Activated CD8-positive, alpha-beta memory T cell treated with anti-CD3 and anti-CD28 coated beads for 4 hours (primary cell): Measurements from ENCODE around the gene MMAB.

Experiments used
- DNase-seq, 2 donors: peaks; one replicate each; pipeline ENCODE4 v3.0.0-alpha.2; 2020; ENCODE audit warnings: low read depth in 2 of 2

MMAB gene

DNA sequence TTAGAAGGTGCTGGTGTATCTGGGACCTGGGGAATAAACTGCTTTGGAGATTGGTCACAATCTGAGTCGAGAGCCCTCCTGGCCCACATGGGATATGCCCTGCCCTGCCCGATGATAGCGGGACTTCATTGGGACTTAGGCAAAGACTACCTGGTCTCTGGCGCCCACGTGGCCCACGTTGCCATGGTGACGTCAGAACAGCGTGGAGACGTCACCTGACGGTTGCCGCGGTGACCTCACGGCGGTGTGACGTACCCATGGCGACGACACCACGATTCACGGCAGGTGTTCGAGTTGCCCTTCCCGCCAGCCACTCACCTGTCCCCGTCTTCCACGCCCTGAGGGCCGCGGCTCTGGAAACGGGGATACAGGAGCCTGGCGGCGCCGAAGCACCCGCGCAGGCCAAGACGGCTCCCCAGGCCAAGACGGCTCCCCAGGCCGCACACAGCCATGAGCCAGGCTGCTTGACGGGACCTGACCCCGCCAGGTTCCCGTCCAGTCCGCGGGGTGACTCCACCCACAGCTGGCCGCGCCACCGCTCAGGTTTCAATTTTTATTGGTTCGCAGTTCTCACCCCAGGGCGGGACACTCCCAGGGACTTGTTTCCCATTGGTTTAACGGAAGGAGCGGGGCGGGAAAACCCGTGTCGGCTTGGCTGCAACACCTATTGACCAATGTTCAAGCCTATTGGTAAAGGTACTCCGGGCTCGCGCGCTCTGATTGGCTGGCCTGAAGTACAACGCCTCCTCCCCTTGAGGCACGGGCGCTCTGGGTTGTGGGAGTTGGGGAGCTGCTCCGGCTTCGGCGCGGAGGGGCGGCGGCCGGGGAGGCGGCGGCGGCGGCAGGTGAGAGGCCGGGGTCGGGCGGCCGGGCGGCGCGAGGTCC lies at the start of gene MMAB, which contains the start of gene MVK:
TSS of gene MMAB (minus strand) at position 476 of the 885 bp plus-strand sequence. CDS start at position 452, 24 bp downstream.
TSS of gene MVK (plus strand) at position 766 of the 885 bp plus-strand sequence. CDS start 1,029 bp downstream, outside the sequence.
- DNase-seq = peak; percentile 96 to 98

DNA sequence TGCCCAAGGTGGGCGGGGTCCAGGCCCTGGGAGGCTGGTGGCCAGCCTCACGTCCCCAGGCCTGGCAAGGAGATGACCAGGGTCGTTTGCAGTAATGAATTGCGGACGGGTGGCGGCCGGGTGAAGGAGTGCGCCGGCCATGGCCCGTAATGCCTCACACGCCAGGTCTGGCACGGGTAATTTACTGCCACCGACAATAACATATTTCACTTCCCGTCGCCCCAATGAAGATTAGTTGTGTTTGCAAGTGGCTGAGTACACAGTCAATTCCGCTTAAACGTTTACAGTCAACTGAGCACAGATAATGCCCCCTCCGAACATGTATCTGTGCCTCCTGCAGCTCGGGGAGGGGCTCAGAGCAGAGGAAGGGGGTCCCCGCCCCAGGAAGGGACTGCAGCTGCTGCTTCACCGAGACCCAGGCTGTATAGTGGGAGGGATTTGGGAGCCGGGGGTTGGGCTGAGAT lies 48.6 kb upstream of the MMAB start:
- no peak for DNase-seq

DNA sequence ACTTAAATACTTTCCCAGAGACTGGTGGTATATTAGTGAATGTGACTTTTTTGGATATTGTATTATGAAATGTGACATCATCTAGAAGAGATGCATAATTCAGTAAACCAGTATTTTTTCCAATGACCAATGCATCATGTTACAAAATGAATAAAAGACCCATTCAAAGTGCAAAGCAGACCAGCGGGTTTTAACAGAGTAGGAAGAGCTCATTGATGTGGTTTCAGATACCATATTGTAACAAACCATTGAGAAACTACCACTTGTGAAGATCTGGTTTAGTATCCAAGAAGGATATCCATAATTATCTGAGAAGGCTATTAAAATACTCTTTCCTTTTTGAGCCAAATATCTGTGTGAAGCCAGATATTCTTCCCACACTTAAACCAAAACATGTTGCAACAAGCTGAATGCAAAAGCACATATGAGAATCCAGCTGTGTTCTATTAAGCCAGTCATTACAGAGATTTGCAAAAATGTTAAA lies 47.9 kb upstream of the MMAB start:
- no peak for DNase-seq

DNA sequence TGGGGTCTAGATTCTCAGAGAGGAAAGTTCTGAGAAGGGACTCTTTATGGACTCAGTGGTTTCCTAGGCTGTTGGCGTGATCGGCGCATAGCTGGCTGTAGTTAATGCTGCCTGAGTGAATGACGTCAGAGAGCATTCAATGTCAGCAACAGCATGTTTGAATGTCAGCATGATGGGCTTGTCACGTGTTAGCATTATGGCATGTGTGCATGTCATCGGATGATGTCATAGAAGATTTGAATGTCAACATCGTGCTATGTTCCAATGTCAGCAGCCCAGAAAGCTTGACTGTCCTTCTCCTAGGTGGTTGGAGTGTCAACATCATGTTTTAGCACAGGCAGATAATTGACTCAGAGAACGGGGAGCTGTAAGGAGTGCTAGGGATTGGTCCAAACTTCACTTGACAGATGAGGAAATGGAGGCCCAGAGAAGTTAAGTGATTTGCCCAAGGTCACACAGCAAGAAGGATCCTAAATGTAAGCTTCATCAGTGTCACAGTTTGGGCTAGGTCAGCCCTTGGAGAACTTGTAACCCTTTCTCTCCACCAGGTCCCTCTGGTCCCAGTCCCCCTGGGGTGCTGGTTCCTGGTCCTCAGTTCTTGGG lies 45.8 kb upstream of the MMAB start:
- no peak for DNase-seq

DNA sequence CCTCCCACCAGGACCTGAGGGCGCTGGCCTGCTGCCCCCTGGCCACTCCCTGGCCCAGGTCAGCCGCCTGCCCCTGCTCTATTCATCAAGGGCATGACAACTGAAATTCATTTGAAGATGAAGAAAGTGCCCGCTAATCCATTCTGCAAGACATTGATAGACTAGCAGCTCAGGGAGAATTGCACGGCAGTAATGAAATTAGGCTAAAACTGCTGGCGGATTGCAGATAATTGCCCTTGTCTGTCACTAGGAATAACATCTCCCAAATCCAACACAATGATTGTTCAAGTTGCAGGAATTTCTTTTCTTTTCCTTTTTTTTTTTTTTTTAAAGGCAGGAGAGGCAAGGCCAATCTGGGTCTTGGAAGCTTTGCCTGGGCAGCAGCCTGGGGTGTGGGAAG lies 44.8 kb upstream of the MMAB start:
- no peak for DNase-seq

DNA sequence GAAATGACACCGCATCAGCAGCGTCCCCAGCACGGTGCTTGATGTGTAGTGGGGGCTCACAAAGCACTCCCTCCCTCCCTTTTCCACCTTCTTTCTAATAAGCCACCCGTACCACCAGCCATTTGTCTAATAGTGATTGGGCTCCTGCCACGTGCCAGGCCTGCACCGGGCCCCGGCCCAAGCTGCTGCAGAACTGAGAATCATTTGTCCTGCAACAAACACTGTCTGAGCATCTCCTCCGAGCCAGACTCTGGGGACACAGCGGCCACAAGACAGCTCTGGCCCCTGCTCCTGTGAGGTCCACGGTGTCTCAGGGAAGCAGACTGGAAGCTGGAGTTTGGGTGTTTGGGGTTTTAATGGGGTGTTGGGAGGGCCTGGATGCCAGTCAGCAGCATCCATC lies 44.2 kb upstream of the MMAB start:
- no peak for DNase-seq

DNA sequence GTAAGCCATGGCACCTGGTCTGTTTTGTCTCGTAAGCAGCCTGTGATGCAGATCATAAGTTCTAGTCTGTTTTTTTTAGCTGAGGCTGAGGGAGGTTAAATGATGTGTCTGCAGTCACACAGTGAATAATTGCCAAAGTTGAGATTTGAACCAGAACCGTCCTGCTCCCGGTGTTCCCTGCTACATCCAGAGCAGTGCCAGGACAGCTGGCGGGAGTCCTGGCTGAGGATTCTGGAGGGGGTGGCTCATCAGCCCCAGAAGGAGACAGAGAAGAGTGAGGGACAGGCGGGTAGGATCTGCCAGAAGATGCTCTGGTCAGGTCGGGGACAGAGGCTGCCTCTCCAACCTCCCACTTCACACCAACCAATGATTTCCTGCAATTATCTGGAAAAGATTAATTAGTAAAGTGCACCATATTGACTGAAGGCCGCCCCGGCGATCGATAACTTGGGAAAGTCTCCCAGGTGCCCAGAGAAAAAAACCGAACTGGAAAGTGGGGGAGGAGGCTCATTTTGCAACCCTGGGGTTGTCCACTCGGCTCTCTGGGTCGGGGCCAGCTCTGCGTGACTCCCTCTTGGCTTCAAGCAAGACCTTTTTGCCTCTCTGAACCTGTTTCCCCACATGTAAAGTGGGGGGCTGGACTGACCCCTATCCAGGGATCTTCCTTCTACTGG lies 42.4 kb upstream of the MMAB start:
- no peak for DNase-seq

DNA sequence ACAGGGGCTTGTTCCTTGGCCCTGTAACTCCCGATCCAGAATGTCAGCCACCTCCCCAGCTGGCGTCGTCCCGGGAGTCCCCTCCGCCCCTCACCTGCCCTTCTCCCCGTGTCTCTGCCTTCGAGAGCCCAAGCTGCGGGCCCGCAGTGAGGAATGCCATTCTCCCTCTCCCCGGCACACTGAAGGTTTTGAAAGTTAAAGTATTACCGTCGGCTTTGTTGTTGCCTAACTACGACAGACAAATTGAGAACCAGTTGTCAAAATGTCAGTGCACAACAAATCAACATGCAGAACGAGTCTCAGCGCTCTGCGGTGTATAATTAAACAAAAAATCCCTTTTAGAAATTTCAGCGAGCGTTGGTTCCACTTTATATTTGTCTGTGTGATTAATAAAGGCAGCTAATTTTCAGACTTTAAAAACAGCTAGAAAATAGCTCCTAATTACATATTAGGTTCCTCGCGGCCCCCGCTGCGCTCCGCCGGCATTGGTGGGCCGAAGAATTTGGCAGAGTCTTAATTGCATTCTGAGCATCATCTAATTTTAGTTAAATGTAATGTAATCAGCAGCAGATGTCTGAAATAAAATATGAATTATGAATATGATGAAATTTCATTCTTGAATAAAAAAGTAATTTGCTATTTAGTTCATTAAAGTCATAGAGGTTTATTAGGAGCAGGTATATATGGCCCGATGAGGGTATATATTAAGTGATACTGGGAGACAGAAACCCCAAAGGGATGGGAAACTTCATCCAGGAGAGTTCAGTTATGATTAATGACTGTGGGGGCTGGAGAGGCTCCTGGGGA lies 40.5 kb upstream of the MMAB start:
- DNase-seq = no peak

DNA sequence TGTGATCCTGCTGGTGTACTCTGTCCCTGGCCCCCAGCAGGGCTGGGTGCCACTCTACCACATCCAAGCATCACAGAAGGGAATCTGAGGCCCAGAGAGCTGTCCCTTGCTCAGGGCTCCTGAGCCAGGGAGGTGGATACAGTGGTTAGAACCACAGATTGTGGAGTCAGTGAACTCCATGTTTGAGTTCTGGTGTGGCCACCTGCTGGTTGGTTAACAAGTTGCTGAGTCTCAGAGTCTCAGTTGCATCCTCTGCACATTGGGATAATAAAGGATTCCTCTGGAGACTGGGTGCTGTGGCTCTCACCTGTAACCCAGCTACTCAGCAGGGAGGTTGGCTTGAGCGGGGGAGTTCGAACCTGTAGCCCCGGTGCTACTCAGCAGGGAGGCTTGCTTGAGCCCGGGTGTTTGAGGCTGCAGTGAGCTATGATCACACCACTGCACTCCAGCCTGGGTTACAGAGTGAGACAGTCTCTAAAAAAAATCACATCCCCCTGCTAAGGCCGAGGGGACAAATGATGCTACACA lies 39.7 kb upstream of the MMAB start:
- no peak for DNase-seq

DNA sequence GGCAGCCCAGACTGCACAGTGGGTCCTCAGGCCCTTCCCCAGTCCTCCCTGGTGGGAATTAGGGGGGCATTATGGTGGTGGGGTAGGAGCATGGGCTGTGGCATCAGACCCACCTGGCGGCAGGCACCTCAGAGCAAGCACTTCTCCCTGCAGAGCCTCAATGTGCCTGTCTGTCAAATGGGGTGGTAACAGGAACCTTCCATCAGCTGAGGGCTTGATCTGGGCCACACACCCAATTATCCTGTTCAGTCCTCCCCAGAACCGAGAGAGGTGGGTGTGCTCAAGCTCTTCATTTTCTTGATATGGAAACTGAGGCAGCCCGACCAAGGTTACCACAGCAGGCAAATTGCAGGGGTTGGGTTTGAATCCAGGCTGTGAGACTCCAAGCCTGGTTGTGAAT lies 38.7 kb upstream of the MMAB start:
- DNase-seq = no peak

DNA sequence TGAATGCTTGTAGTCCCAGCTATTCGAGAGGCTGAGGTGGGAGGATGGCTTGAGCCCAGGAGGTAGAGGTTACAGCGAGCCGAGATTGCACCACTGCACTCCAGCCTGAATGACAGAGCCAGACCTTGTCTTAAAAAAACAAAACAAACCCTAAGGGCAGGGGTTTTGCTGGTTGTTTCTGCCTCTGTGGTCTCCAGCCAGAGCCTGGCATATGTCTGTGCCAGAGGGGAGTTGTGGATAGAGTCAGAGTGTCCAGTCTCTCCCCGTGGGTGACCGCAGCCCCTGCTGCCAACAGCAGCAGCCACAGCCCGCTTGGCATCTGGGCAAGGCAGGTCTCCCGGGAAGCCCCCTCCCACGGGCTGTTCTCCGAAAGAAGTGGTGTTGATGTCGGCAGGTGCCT lies 37.9 kb upstream of the MMAB start:
- no peak for DNase-seq

DNA sequence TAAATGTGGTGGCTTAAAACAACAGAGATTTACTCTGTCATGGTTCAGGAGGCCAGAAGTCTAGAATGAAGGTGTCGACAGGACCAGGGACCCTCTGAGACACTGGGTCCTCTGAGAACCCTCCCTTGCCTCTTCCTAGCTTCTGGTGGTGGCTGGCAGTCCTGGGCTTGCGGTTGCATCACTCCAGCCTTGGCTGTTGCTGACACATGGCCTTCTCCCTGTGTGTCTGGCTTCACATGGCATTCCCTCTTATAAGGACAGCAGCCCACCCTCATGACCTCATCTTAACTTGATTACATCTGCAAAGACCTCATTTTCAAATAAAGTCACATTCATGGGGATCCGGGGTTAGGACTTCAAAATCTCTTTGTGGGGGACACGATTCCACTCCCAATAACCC lies 37.2 kb upstream of the MMAB start:
- DNase-seq = no peak

DNA sequence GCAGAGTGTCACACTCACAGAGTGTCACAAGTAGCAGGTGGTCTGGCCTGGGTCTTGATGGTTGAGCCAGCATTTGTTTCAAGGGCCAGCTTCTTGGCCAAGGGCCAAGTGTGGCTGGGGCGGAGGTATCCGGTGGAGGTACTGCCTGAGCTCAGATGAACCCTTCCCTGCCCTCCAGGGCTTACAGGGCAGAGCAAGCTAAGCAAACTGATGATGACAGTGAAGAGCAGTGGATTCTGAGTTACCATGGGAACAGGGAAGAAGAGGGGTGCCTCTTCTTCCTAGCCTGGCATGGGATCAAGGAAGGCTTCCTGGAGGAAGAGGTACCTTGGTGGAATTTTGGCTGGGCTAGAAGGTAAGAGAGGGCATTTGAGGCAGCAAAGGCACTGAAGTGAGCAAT lies 36.0 kb upstream of the MMAB start:
- DNase-seq = no peak

DNA sequence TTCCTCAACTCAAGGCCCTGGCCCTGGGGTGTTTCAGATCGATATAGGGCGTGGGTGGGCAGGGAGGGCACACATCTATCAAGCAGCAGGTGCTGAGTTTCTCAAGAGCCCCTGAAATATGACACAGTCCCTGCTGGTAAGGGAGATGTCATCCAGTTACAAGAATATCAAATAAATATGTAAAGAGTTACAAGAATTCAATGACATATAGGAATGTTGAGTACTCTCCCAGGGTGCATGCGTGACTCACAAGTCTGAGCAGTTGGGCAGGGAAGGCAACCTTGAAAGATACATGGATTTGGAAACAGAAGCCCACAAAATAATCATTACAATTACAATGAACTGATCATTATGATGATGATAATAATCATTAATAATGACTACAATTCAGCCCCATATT lies 35.5 kb upstream of the MMAB start:
- DNase-seq = no peak

DNA sequence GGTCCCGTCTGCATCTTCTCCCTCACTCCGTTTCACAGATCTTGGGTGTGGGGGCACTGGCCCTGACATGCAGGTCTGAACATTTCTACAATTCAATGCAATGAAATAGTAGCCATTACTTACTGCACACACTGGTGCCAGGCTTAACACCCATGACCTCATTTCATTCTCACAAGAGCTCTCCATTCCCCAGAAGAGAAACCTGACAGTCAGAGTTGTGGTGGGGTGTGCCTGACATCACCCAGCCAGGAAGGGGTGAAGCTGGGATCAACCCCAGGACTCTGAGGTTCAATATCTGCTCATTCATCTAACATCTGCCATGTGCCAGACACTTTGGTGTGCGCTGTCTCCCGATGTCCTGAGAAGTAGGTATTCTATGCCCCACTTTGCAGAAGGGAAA lies 35.0 kb upstream of the MMAB start:
- no peak for DNase-seq

DNA sequence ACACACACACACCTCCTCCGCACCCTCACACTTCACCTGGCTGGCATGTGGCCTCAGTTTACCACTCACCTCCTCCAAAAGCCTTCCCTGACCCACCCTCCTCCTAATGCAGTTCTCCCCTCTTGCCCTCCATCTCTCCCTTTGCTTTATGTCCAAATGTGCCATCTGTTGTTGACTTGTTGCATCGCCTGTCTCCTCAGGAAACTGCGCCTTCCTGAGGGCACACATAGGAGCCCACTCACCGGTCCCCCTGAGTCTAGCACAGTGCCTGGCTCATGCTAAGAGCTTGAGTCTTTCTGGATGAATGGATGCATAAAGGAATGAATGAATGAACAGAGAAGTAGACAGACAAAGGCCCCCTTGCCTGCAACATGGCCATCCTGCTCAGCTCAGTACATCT lies 34.3 kb upstream of the MMAB start:
- no peak for DNase-seq

DNA sequence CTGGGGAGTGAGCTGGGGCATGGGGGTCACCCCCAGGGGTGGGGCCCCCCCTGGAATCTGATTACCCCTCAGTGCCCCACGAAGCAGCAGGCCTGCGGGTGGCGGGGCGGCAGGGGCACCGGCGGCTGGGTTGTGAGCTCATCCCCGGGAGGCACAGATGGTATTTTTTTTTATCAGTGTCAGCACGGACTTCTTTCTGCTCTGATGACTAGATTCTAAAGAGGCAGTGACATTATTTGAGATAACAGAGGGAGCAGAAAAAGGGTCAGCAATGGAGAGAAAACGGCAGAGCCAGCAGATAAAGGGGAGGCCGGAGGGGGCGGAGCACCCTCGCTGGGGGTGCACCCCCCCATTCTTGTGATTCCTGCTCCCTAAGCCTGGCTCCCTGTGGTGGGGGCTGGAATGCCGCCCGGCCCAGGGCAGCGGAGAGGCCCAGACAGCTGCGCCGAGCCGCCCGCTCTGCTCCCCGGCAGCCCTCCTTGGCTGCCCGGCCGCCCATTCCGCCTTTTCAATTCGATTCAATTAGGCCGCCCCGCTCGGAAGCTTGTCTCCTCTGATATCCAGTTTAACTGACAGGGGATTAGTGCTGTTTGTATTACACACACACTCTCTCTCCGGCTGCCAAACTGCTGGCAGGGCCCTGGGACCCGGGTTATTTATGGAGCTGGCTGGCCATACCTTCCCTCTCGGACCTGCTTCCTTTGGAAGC lies 33.2 kb upstream of the MMAB start:
- no peak for DNase-seq

DNA sequence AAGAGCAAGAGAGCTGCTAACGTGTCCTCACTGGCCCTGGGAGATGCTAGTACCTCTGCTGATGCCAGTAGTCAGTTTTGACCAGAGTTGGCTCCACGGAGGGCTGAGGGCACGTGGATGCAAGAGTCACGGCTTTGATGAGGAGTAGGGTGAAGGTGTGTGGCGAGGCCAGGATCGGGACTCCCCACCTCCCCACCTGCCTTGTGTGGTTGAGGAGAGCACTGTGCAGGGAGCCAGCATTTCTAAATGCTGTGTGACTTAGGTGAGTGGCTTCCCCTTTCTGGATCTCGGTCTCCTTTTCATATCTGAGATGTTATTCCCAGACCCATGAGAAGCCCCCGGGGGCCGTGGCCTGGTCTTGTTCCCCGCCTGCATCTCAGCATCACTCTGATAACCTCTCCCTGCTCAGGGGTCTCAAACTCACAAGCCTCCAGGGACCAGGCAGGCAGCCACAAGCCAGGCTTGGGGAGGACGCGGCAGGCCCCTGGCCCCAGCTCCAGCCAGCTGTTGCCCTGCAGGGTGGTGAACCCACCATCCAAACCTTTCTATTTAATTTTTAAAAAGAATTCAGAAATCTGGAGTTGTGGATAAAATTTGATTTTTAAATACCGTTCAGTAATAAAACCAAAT lies 32.4 kb upstream of the MMAB start:
- DNase-seq = no peak

DNA sequence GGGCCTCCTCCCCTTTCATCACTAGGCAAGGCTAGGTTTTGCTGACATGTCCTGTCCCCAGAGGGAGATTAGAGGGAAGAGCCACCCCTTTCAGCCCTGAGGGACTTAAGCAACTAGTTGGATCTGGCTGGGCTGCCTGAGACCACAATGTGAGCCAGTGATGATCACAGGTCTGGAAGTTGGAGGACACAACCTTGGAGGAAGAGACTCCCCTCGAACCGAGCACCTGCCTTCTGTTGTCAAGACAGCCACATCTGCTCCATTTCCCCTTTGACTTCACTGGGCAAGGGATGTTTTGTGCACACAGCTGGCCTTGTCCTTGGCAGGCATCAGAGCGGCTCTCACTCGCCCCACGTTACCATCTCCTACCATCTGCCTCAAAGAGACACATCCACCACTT lies 31.7 kb upstream of the MMAB start:
- no peak for DNase-seq

DNA sequence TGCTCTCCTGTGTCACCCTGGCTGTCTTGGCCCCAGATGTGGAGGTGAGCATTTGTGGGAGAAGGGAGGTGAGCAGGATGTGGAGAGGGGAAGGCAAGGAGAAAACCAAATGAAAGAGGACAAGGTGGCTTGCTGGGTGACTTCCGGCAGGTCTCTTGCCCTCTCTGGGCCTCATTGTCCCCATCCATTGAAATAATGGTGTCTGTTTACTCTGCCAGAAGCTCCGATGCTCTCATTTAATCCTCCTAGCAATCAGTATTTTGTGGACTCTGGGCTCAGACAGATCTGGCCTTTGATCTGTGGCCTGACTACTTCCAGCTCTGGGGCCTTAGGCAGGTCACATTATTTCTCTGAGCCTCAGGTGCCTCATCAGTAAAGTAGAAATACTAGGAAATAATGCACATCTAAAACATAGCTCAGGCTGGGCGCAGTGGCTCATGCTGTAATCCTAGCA lies 30.9 kb upstream of the MMAB start:
- no peak for DNase-seq
